Thymus (tissue), 11 donors: Measurements from ENCODE around the gene TRIM27. TPM values are rescaled to one million over a fixed set of nuclear protein-coding genes. Genes with fewer than 3 reads are reported as not detected.

Experiments
- DNase-seq, 9 donors: peaks; one replicate each; pipeline ENCODE4 v3.0.0-alpha.2; 2013; ENCODE audit warnings: low spot score in 9 of 9, low read depth in 6 of 9, missing footprints in 1 of 9
- H3K27ac ChIP-seq, 2 donors: one replicate each; pipeline ENCODE4 v1.5.1; 2013; ENCODE audit warnings: control low read depth in 1 of 2, low read depth in 1 of 2, low read length in 1 of 2, mild to moderate bottlenecking in 1 of 2, moderate library complexity in 1 of 2
- H3K27me3 ChIP-seq, 2 donors: one replicate each; pipeline ENCODE4 v1.5.1; 2013; ENCODE audit warnings: low read length in 1 of 2; ENCODE audit not compliant: control insufficient read depth in 2 of 2, insufficient read depth in 1 of 2
- H3K36me3 ChIP-seq, 2 donors: one replicate each; pipeline ENCODE4 v1.5.1; 2013; ENCODE audit warnings: low read length in 1 of 2, mild to moderate bottlenecking in 1 of 2, moderate library complexity in 1 of 2; ENCODE audit not compliant: control insufficient read depth in 2 of 2, insufficient read depth in 2 of 2
- H3K4me1 ChIP-seq, 2 donors: one replicate each; pipeline ENCODE4 v1.5.1; 2013; ENCODE audit warnings: low read length in 2 of 2; ENCODE audit not compliant: control insufficient read depth in 2 of 2, insufficient read depth in 2 of 2
- H3K4me3 ChIP-seq, 2 donors: one replicate each; pipeline ENCODE4 v1.5.1; 2013; ENCODE audit warnings: low read length in 2 of 2, control low read depth in 1 of 2, mild to moderate bottlenecking in 1 of 2
- H3K9me3 ChIP-seq, 2 donors: one replicate each; pipeline ENCODE4 v1.5.1; 2013; ENCODE audit warnings: low read length in 1 of 2, mild to moderate bottlenecking in 1 of 2; ENCODE audit not compliant: control insufficient read depth in 2 of 2, insufficient read depth in 1 of 2
- WGBS: extraction: QIAGEN DNeasy Blood & Tissue Kit; methylation state at CpG from one replicate; pipeline ENCODE4 v1.1.7; 2013; 5-methylcytosine and 5-hydroxymethylcytosine counted together
- polyA plus RNA-seq: library from polyadenylated mRNA; stranded (reverse); fragments of 200-250 nt; gene quantifications from one replicate; pipeline ENCODE4 v1.2.3, GENCODE V29; 2013
- total RNA-seq: library from RNA; stranded (reverse); fragments of 120-200 nt; gene quantifications from one replicate; pipeline ENCODE4 v1.2.4, GENCODE V29; 2013
- donor health status: healthy.

The TRIM27 gene
- total and polyA plus RNA-seq, 2 donors = 48.6 to 67.9 TPM

GRCh38 chr6:28893172-28893799 lies 30.5 kb downstream of the TRIM27 start:
- Histone ChIP-seq H3K4me3 (no peak overlapping the region), H3K9me3 (peaks cover 0 to 4% of the 10 kb centered on the region in 2 donors), H3K27me3 (no peaks in the 10 kb centered on the region), H3K36me3 (no peaks in the 10 kb centered on the region), H3K4me1 (no peaks in the 10 kb centered on the region), H3K27ac (no peak overlapping the region)
- WGBS = 95% methylated on average over 9 of the region's 9 CpGs
- DNase-seq = no peak

GRCh38 chr6:28892525-28892924 lies 31.3 kb downstream of the TRIM27 start:
- H3K4me1 ChIP-seq = no peaks in the 10 kb centered on the region
- H3K27ac ChIP-seq = no peak overlapping the region
- no peaks in the 10 kb centered on the region for H3K36me3 ChIP-seq
- no peak overlapping the region for H3K4me3 ChIP-seq
- peaks cover 0 to 4% of the 10 kb centered on the region in 2 donors for H3K9me3 ChIP-seq
- WGBS = 86% methylated on average over 4 of the region's 4 CpGs
- H3K27me3 ChIP-seq = no peaks in the 10 kb centered on the region
- DNase-seq = no peak

DNA sequence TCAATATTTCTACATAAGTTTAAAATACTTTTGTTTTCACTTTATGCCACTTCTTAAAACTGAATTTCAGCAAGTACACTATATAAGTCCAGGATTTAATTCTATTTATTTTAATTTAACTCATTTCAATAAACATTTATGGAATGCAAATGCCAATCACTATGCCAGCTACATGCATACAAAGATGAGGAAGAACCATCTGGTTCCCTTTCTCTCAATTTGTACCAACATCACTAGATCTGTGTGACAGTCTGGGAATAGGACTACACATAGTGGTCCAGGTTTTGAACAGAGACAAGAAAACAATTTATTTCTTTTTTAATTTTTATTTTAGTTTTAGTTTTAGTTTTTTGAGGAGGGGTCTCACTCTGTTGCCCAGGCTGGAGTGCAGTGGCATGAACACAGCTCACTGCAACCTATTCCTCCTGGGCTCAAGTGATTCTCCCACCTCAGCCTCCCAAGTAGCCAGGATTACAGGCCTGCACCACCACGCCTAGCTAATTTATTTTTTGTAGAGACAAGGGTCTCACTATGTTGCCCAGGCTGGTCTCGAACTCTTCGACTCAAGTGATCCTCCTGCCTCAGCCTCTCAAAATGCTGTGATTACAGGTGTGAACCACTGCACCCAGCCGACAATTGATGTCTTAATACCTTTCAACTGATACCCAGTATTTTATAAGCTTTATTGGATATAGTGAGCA lies 35.8 kb downstream of the TRIM27 start:
- peaks cover 2 to 15% of the 10 kb centered on the region in 2 donors for H3K9me3 ChIP-seq
- no peak overlapping the region for H3K27ac ChIP-seq
- WGBS = 97% methylated on average over 4 of the region's 4 CpGs
- H3K4me3 ChIP-seq = no peak overlapping the region
- DNase-seq = no peak
- H3K27me3 ChIP-seq = peaks cover 0 to under 1% of the 10 kb centered on the region in 2 donors
- H3K36me3 ChIP-seq = no peaks in the 10 kb centered on the region
- H3K4me1 ChIP-seq = peaks cover 8 to 22% of the 10 kb centered on the region in 2 donors

GRCh38 chr6:28886079-28886439 lies 37.7 kb downstream of the TRIM27 start:
- DNase-seq = no peak
- Histone ChIP-seq H3K9me3 (peaks cover 2 to 15% of the 10 kb centered on the region in 2 donors), H3K4me1 (peaks cover 11 to 31% of the 10 kb centered on the region in 2 donors), H3K36me3 (no peaks in the 10 kb centered on the region), H3K4me3 (no peak overlapping the region), H3K27me3 (peaks cover 0 to 4% of the 10 kb centered on the region in 2 donors), H3K27ac (peak overlapping the region in 1 of 2 donors; percentile 13)
- WGBS = 54% methylated on average over 7 of the region's 7 CpGs

- Histone ChIP-seq H3K36me3 (no peaks in the 10 kb centered on the region), H3K4me3 (peak overlapping the region; percentile 17 to 33), H3K27ac (peak overlapping the region; percentile 87 to 94), H3K4me1 (peaks cover 11 to 38% of the 10 kb centered on the region in 2 donors), H3K9me3 (peaks cover 2 to 15% of the 10 kb centered on the region in 2 donors), H3K27me3 (peaks cover 0 to 4% of the 10 kb centered on the region in 2 donors)
- peak in 6 of 9 donors; percentile 64 to 94 (median 81) for DNase-seq
- WGBS = 37% methylated on average over 18 of the region's 18 CpGs
These were observed 39.2 kb downstream of the TRIM27 start for GRCh38 chr6:28884423-28885131.

DNA sequence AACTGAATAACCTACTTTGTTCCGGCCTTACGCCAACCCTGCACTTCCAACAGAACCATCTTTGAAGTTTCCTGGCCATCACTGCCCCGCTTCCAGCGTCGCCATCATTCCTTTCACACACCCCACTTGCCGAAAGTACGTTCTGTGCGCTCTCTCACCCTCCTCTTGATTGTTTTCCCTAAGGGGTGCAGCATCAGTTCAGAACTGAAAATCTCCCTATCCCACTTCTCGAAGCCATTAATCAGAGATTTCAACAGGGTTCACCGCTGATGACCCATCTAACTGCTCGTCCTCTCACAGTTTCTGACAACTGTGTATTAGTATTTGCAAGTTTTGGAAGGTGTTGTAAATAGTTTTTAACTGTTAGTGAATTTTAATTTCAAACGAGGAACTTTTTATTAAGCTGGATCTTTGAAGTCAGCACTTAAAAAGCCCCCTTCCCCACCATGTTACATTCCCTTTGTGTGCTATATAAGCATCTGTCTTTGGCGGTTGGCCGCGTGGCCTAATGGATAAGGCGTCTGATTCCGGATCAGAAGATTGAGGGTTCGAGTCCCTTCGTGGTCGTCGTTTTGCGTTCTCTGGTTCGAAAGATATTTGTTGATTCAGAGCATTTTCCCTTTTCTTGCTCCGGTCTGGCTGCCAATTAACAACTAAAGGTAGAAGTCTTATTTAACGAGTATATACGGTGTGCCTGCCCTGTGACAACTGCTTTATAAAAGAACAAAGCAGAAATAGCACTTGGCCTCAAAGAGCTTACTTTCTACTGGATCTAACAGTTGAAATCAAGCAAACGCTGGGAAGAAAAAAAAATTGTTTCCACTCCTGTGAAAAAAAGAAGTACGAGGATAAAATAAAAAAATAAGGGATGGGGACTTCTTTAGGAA lies 42.6 kb downstream of the TRIM27 start:
- Histone ChIP-seq H3K4me3 (peak overlapping the region; percentile 44 to 46), H3K36me3 (no peaks in the 10 kb centered on the region), H3K4me1 (peaks cover 25 to 51% of the 10 kb centered on the region in 2 donors), H3K27ac (no peak overlapping the region), H3K27me3 (peaks cover 0 to 4% of the 10 kb centered on the region in 2 donors), H3K9me3 (peaks cover 2 to 14% of the 10 kb centered on the region in 2 donors)
- peak in 4 of 9 donors; percentile 61 to 88 (median 74) for DNase-seq
- WGBS = 9% methylated on average over 28 of the region's 28 CpGs

- DNase-seq = no peak
- Histone ChIP-seq H3K4me3 (peak overlapping the region; percentile 44 to 46), H3K36me3 (no peaks in the 10 kb centered on the region), H3K27me3 (peaks cover 0 to 4% of the 10 kb centered on the region in 2 donors), H3K27ac (no peak overlapping the region), H3K9me3 (peaks cover 2 to 9% of the 10 kb centered on the region in 2 donors), H3K4me1 (peaks cover 30 to 53% of the 10 kb centered on the region in 2 donors)
- 57% methylated on average over 7 of the region's 7 CpGs for WGBS
These were observed 43.3 kb downstream of the TRIM27 start for GRCh38 chr6:28880519-28880893.

DNA sequence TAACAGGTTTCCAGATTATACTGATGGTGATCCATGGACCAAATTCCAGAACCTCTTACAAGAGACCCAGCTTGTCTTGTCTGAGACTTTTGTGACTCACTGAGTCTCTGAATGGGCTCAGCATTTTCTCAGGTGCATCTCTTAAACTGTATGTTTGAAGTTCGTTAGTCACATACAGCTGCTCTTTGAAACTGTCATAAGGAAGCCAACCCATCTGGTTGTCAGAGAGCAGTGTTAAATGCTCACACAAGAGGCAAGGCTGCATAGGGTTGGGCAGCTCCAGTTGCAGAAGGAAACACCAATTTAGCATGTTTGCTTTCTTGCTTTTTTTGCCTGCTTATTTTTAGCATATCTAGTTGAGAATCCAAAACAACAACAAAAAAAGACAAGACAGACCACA lies 47.1 kb downstream of the TRIM27 start:
- Histone ChIP-seq H3K4me1 (peaks cover 28 to 46% of the 10 kb centered on the region in 2 donors), H3K36me3 (no peaks in the 10 kb centered on the region), H3K9me3 (no peaks in the 10 kb centered on the region), H3K27ac (peak overlapping the region; percentile 80 to 86), H3K4me3 (no peak overlapping the region), H3K27me3 (no peaks in the 10 kb centered on the region)
- DNase-seq = peak in 7 of 9 donors; percentile 56 to 93 (median 78)
- 9% methylated on average over 1 of the region's 1 CpG for WGBS
